AG10803 (cell line): ENCODE data around the gene APLP2.
"Not testable (repeated sequence)": the region's sequence is repeated elsewhere in the genome, so short reads cannot be mapped to it uniquely, and the experiment has no call there.

Experiments
- DNase-seq: peaks from one replicate; pipeline ENCODE4 v3.0.0; 2010; ENCODE audit warnings: low read depth
- H3K4me3 ChIP-seq: 2 replicates; pipeline ENCODE4 v1.5.1; 2011; ENCODE audit warnings: mild to moderate bottlenecking, low read length, control low read depth
- CTCF ChIP-seq: conservative IDR thresholded peaks from 2 replicates; pipeline ENCODE4 v1.5.1; 2011; ENCODE audit warnings: mild to moderate bottlenecking, low read length, control low read depth, inconsistent platforms

Gene APLP2

DNA sequence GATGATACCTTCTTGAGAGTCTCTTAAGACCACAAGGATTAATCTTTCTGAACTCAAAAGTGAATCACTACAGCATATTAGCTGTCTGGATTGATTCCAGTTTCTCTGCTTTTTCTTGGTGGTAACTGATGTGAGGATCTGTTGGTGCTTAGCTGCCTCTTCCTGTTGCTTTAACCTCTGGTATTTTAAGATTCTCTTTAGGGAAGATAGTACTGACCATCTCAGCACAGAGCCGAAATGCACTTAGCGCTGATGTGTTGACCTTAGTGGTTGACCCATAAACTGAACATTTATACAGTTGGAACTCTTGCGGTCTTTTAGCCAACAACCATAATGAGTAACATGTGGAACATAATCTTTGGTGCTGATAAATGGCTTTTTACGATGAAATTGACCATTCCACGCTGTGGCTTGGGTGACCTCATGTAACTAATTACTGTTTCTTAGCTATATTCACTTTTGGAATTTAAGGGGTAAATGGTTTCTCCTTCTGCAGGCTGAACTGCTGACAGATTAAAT, 33.7 kb downstream of the APLP2 start:
- peak; percentile 97 for DNase-seq
- no peak overlapping the region for H3K4me3 ChIP-seq
- TF ChIP-seq CTCF = no peak

GRCh38 chr11:130106381-130106780, 36.7 kb downstream of the APLP2 start:
- no peak overlapping the region for H3K4me3 ChIP-seq
- no peak for DNase-seq
- TF ChIP-seq CTCF = no peak

DNA sequence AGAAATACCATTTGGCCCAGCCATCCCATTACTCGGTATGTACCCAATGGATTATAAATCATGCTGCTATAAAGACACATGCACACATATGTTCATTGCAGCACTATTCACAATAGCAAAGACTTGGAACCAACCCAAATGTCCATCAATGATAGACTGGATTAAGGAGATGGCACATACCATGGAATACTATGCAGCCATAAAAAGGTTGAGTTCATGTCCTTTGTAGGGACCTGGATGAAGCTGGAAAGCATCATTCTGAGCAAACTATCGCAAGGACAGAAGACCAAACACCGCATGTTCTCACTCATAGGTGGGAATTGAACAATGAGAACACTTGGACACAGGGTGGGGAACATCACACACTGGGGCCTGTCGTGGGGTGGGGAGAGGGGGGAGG, 39.0 kb downstream of the APLP2 start:
- not testable (repeated sequence) for DNase-seq

DNA sequence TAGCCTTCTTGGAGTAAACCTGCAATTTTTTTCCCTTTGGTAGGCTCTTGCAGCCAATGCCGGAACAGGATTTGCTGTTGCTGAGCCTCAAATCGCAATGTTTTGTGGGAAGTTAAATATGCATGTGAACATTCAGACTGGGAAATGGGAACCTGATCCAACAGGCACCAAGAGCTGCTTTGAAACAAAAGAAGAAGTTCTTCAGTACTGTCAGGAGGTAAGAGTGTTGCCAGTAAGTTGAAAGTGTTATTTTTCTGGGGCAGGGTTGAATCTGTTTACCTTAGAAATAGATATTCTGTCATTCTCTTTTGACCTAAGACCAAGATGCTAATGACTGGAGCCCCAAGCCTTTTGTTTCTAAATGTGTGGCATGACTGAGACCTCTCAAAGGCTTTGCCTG, 39.7 kb downstream of the APLP2 start:
- no peak for TF ChIP-seq CTCF
- no peak overlapping the region for H3K4me3 ChIP-seq
- no peak for DNase-seq

More for the DNA sequence above, 39.0 kb downstream of the APLP2 start:
- not testable (repeated sequence) for H3K4me3 ChIP-seq

- H3K4me3 ChIP-seq = no peak overlapping the region
- no peak for TF ChIP-seq CTCF
- no peak for DNase-seq
Observed at GRCh38 chr11:130110339-130111108, 40.8 kb downstream of the APLP2 start.

DNA sequence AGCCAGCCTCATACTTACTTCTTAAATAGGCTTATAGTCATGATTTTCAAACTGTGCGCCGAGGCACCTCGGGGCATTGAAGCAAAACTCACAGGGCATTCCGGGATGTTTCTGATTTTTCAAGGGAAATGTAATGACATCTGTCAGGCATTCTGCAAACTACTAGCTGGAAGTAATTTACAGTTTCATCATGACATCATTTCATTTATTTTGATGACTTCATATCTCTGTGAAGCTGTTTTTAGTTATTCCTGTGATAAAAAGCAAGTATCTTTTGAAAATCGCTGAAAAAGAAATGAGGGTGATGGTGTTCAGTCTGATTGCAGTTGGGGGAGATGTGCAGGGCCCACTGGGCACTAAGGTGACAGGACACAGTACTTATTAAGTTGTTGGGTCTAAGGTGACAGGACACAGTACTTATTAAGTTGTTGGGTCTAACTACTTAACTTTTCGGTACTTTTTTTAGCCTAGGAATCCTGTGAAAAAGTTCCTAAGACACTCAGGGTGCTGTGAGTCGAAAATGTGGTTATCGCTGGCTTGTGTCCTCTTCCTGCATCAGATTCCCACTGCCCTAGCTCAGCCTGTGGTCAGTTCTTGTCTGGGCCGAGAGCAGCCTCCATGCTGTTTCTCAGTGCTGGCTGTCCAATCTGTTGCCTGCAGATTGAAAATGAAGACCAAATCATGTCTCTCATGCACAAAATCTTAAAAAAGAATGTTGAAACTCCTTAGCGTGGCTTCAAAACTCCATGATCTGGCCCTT, 42.6 kb downstream of the APLP2 start:
- DNase-seq = no peak
- no peak for TF ChIP-seq CTCF
- H3K4me3 ChIP-seq = no peak overlapping the region

GRCh38 chr11:130114281-130114680, 44.6 kb downstream of the APLP2 start:
- TF ChIP-seq CTCF = no peak
- H3K4me3 ChIP-seq = no peak overlapping the region
- DNase-seq = no peak
